Right forelimb (tissue), 1 donor: ENCODE results near the gene IRF2BP2.
"Not testable (repeated sequence)": the region's sequence is repeated elsewhere in the genome, so short reads cannot be mapped to it uniquely, and the experiment has no call there.

Source experiments
- DNase-seq: peaks from one replicate; pipeline ENCODE4 v3.0.0-alpha.2; 2018

IRF2BP2 gene

DNA sequence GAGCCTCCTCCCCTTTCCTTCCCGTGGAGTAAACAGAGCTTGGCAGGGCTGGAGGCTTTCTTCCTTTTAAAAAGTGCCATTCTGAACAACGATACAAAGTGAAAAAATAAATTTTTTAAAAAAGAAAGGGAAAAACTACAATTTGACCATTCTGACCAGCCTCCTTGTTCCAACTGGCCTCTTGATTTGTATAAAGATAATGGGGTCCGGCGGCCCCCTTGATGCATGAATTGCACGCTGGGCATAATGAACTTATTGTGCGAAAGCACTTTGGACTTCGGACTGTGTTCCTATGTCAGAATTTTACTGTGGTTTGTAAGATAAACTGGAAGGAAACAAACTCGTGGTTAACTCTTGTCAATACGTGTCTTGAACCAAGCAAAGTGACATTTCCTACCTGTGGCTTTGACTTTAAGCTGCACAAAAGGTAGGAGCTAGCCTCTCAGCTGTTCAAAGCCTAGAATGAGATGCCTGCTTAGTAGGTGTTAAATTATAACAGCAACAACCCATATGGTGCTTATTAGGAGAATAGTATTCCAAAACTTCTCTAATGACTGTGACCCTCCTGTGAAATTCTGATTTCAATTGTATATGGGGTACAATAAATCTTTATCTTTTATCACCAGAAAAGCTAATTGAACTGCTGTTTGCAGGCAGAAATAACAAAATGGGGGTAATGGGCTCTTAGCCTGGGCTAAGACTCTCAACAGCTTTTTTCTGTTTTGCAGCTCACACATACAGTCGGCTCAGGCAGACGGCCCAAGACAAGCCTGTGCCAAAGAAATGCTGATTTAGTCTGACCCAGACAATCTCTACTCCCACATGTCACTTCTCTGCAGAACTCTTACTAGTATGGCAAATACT is 9.3 kb downstream of the IRF2BP2 start:
- peak; percentile 73 for DNase-seq

DNA sequence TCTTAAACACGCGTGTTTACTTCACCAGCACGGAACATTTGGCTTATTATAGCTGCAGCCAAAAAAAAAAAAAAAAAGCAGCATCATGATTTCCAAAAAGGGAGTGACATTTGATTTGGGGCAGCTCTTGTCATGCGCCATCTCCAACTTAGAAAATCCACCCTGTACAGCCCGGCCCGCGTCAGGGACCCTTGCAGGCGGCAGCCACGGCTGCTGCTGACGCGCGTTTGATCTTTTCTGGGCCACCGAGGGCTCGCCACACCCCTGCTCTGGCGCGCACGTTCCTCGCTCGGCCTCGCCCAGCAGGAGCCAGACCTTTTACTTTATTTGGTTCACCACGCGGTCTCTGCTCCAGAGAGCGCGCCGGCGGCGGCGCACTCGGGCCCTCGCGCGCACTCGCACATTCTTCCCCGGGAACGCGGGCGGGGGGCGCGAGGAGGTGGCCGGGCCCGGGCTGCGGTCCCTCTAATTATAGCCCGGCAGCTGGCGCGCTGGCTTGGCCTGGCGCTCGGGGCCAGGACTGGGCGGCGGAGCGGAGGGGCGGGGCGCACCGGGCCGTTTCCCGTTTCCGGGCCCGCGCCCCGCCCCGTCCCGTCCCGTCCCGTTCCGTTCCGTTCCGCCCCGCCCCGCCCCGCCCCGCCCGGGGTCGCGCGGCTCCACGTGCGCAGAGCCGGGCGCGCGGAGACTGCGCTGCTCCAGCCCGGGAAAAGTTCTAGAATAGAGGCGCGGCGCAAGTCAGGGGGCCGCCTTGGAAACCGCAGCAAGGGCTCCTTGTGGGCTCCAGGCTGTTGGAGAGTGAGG is 10.2 kb downstream of the IRF2BP2 start:
- DNase-seq, result peak; percentile 90

DNA sequence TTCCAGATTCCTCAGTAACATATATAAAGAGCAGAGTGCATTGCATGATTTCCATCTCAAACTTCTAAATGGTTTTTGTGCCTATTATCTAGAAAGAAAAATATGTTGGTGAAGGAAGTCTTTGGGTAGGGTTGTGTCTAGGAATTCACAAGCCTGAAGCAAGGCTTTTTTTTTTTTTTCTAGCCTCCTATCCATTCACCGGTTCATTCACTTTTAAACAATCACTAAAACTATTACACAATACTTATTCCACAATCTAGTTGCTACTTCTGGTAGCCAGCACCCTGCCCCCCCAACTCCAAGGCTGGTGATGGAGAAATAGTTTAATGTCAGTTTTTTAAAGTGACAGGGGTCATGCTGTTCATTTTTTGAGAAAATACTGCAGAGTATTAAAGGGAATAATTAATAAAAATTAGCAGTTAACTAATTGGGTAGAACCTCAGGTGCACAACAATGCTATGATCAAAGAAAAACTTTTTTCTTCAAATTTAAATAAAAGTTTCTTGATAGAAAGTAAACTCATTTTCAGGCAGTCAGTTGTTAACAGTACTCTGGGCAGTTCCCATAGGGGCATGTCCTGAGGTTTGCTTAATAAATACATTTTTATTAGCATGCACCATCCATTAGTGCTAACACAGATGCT is 10.9 kb downstream of the IRF2BP2 start:
- DNase-seq, result no peak

DNA sequence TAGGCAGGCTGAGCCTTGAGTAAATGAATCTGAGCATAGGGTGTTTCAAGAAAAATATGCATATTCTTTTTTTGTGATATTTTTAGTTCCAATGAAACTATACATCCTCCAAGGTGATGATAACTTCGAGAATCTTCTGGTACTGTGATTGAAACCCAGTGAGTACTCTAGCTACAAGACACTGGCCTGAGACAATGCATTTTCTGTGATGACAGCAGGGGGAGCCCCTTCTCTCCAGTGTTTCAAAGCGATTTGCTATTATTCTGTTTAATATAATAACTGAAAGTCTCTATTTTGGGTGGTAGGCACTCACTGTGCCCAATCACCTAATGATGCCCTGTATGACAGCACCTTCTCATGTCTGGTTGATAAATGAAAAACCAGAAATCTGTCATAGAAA is 12.1 kb downstream of the IRF2BP2 start:
- DNase-seq, result no peak

DNA sequence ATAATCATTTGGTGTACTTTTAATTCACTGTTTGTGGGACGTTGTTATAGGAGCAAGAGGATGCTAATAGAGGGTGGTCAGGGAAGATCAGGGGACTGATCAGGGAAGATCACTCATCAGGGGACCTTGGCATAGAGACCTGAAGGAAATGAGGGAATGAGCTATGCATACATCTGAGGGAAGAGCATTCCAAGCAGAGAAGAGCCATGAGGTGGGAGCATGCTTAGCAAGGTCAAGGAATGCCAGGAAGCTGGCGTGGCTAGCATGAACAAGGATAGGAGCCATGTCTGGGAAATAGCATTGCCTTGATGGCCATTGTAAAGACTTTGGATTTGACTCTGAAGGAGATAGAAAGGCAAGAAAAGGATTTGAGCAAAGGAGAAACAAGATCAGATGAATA is 14.1 kb downstream of the IRF2BP2 start:
- DNase-seq, result no peak

DNA sequence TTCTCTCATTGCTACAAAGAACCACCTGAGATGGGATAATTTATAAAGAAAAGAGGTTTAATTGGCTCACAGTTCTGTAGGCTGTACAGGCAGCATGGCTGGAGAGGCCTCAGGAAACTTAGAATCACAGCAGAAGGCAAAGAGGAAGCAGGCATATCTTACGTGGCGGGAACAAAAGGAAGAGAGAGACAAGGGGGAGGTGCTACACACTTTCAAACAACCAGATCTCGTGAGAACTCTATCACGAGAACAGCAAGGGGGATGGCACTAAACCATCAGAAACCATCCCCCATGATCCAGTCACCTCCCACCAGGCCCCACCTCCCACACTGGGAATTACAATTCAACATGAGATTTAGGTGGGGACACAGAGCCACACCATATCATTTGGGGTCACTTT is 15.4 kb downstream of the IRF2BP2 start:
- DNase-seq, result not testable (repeated sequence)

DNA sequence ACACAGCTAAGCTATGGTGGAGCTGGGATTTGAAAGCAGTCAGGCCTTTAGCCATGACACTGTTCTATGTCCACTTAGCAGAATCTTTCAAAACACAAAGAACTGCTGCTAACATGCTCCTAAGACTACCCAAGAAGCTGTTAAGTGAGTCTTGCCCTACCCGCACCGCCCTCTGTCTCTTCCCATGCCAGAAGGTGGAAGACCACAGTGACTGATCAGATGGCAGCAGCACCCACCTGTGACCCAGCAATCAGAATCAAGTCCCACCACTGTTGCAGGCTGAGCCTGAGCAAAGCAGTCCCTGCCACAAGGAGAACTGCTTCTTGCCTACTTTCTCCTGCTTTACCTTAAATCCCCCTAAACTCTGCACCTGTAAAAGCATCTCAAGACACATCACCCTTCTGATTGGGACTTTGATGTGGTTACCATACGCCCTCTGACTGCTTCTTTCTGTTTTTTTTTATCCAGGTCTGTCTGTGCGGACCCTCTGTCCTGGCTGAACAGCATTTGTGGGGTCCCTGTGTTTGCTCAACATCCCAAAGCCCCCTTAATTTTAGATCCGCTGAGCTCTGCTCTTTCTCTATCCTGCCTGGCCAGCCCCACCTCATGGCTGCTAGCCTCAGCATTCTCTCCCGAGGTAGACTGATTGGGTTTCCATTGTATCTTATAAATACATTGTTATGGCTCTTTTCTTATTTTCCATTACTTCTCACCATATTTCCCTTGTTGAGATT is 16.0 kb downstream of the IRF2BP2 start:
- no peak for DNase-seq

DNA sequence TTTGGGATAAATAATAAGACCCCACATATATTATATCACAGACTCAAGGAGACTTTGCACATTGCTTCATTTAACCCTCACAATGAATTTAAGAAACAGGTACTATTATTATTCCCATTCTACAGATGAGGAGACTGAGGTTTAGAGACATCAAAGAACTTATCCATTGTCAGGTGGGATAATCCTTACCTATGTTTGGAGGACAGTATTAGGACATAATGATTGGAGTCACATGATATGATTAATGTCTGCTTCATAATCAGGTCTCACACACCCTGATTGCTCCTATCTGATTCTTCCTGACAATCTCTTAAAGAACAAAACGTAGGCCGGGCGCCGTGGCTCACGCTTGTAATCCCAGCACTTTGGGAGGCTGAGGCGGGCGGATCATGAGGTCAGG is 16.9 kb downstream of the IRF2BP2 start:
- no peak for DNase-seq

DNA sequence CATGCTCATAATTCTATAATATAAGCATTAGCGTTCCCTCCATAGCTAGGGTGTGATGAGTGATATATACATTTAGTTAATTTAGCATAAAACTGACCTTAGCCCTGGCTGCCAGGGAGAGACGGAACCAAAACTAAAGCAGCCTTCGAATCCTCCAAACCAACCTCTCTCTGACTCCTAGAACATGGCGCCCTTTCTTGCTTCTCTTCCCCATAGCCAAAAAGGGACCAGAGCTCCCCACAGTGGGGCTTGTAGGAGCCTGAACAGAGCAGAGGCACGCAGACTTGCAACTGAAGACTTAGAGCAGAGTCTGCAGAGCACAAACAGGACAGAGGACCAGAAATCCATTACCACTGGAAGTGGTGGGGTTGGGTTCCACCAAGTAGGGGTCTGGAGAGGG is 17.7 kb downstream of the IRF2BP2 start:
- no peak for DNase-seq

DNA sequence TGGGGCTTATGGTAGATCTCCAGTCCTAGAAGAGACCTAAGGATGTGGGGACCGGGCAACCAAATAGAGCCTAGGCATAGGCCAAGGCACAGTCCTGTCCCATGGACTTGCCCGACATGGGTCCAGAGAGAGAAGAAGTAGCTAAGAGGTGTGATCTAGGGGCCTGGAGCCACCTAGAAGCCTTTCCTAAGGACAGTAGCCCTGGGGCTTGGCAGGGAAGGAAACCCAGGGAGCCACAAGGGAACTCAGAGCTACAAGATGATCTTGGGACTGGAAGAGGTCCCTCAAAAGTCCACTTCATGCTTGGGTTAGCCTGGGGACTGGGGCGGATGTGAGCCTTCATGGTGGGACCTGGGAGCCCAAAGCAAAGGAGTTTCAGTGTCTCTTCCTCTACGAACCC is 18.8 kb downstream of the IRF2BP2 start:
- no peak for DNase-seq

DNA sequence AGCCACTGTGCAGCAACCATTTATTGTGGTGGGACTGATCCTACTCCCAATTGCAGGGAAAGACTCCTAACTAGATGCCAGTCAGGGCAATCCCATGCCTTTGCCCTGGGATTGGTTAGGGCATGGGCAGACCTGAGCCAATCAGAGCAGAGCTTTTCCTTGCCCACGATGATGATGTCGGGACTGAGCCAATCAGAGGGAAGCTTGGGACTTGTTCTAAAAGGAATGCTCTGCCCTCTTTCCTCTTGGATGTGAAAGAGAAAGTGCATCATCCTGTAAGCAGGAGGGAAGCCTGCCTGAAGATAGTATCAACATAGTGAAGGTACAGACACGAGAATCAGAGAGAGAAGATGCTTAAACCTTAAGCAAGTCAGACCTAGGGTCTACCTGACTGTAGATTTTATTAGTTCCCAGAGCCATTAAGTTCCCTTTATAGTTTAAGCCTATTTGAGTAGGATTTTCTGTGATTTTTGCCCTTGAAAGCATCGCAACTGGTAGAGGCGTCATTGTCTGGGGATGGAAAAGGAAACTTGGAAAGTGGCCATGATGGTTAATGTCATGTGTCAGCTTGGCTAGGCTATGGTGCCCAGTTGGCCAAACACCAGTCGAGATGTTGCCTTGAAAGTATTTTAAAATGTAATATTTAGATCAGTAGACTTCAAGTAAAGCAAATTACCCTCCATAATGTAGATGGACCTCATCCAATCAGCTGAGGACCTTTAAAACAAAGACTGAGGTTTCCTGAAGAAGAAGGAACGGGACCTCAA is 19.9 kb downstream of the IRF2BP2 start:
- DNase-seq, result no peak

DNA sequence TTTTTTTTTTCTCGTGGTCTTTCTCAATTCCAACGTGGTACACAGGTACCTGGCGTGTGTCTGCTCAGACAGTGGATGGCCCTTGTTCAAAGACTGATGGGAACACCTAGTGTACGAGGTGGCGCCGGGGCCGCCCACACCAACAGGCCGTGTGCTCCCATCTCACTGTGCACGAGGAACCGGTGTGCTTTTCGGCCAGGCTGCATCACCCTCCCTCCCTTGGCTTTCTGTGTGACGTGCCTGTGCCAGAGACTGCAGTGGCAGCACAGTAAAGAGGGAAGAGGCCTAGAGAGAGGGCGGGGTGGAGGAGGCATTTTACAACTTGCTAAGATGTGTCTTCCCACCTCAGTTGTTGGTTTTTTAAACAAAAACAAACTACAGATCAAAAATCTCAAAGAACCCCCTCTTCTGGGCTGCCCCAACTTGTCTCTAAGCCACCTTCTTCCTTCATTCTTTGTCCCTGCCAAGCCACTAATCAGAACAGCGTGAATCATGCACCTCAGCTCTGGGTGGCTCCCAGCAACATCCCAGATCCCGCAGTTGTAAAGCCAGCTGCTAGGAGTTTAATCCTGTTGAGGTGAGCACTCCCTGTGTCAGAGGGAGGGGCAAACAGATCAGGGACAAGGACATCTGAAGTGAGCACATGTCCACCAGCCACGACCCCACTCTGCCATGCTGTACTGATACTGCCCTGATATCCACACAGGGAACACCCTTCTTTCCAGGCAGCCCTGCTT is 20.7 kb downstream of the IRF2BP2 start:
- DNase-seq, result no peak

DNA sequence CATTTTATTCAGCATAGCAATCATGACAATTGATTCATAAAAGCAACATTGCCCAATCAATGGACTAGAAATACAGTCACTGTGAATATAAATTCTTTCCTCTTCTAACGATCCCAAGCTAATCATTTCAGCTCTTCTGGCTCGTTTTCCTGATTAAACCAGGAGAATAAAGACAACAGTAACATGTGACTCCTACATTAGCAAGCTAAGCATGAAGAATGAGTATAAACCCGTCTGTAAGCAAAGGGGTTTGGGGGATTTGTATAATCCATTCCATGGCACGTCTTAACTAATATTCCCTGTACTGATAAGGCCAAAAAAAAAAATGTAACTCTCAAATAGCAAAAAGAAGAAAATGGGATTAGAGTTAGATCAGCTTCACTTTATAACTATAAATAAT is 21.6 kb downstream of the IRF2BP2 start:
- DNase-seq, result no peak

DNA sequence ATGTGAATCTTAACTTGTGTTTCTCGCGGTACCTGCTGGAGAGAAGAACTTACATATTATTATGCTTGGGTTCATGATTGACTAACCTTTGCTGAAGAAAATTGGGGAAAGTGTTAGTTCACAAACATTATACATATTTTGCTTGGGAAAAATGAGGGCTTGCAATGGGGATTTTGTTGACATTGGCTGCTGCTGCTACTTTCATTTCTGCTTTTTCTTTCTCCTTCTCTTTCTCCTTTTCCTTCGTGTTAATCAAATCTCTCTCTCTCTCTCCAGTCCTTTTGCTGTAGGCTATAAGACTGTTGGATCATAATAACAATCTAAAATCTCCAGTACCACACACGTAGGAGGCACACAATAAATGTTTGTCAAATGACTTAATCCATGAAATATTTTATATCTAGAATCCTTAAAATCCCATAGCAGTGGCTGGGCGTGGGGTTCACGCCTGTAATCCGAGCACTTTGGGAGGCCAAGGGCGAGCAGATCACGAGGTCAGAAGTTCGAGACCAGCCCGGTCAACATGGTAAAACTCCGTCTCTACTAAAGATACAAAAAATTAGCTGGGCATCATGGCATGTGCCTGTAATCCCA is 23.0 kb downstream of the IRF2BP2 start:
- DNase-seq, result no peak

DNA sequence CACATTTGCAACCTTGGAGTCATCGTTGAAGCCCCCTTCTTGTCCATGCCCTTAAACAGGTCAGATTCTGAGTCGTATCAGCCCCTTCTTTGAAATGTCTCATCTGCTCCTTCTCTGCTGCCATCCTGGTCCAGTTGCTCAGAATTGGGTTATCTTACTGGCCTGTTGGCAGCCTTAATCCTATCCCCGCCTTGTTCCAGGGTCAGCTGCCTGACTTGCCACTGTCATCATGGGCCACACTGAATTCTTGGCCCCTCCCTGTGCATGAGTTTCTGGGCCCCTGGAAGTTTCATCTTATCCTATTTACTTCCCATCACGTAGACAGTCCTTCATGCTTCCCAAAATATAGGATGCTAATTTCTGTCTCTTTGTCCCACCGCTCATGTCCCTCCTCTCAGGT is 23.7 kb downstream of the IRF2BP2 start:
- DNase-seq, result no peak

DNA sequence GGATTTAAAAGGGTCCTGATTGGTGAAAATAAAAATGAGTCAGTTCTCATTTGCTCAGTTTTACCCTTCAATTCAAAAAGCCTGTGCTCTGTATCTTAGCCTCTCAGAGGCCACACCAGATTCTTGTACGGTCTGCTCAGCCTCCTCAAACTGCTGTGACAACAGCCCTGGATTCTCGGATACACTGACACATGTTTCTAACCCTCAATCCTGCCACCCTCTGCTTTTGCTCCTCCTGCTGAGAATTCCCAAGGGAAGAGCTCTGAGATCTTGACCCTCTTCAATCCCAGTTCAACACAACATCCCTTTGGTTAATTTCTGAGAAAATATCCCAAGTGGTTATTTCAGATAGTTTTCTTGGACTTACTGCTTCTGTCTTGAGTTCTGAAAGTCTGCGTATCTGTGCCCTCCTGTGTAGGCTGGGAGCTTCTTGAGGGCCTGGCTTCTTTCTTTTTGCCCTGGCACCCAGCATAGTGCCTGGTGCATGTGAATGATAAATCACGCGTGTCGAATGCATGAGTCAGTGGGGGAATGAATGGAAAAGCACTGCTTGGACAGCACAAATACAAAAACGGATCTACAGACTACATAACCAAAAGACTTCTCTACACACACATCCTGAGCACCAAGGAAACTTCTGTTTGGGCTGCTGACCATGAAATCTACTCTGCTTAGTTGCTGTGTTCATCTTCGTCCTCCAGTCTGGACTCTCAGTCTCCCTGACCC is 24.5 kb downstream of the IRF2BP2 start:
- DNase-seq, result no peak

DNA sequence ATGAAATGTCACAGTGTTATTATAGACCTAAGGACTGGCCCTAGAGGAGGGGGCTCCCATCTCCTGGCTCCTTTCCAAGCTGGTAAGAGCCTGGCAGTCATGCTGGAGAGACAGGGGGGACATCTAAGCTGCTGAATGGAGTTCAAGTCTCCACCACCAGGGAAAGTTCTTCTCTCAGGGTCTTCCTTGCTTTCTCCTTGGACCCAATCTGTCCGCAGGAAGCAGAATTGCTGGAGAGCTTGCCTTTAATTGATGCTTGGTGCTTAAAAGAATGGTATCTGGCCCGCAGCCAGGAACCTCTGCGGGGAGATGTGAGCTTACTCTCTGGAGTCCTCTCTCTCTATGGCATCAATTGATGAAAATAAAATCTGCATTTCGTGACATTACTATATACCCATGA is 25.1 kb downstream of the IRF2BP2 start:
- DNase-seq, result no peak

DNA sequence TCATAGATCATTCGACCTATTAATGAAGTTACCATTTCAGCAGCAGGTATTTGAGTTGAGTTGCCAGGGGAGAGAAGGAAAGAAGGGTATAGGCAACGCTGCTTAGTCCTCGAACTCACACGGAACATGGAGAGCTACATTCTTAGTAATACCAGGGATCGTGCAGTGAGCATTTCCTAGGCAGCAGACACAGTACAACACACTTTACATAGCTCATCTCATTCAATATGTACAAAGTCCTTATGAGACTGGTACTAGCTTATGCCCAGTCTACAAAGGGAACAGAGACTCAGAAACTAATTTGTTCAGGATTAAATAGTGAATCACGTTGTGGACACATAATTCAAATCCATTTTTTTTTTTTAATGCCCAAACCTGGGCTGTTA is 25.6 kb downstream of the IRF2BP2 start:
- DNase-seq, result no peak

DNA sequence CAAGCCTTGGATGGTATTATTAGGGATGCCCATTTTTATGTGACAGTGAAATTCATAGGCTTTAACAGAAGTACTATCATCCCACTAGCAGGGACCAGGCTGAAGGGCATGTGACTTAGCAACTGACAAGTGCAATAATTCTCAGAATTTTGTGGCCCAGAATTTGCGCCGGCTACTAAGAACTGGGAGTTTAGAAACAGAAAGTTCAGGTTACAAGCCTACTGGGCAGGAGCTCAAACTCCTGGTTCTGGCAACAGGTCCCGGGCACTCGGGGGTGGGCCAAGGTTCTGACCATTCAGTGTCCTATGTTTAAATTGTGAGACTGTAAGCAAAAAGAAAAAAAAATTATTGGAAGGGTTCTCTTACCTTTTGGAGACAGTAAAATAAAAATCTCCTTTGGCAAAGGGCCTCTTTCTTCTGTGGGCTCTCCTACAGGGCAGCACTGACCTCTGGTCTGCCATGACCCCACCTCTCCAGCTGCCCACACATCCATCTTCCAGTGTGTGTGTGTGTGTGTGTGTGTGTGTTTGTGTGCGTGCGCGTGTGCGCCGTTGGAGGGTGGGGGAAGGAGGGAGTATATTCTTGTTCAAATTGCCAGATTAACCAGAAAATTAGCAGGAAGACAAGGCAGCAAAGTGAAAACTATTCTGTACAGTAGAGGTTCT is 26.1 kb downstream of the IRF2BP2 start:
- no peak for DNase-seq
